ENCODE measurements around the gene EHD4.

EHD4 gene

GRCh38 chr15:41881086-41881485 is 91.3 kb downstream of the EHD4 start:
- DNase-seq (ENCODE audit: low spot score) = no peak

GRCh38 chr15:41880156-41880877 is 92.0 kb downstream of the EHD4 start:
- no peak for DNase-seq (ENCODE audit: low spot score)

- DNase-seq (ENCODE audit: low spot score) = no peak
Observed at GRCh38 chr15:41879321-41879845, 93.0 kb downstream of the EHD4 start.

- no peak for DNase-seq (ENCODE audit: low spot score)
Observed at GRCh38 chr15:41878355-41878699, 94.0 kb downstream of the EHD4 start.

GRCh38 chr15:41877631-41878354 is 94.6 kb downstream of the EHD4 start:
- no peak for DNase-seq (ENCODE audit: low spot score)

- no peak for DNase-seq (ENCODE audit: low spot score)
Observed at GRCh38 chr15:41876689-41877088, 95.7 kb downstream of the EHD4 start.

- no peak for DNase-seq (ENCODE audit: low spot score)
Observed at GRCh38 chr15:41876007-41876406, 96.3 kb downstream of the EHD4 start.

- DNase-seq (ENCODE audit: low spot score) = no peak
Observed at GRCh38 chr15:41874736-41875135, 97.6 kb downstream of the EHD4 start.

GRCh38 chr15:41873711-41874110 is 98.6 kb downstream of the EHD4 start:
- DNase-seq (ENCODE audit: low spot score) = no peak

- DNase-seq (ENCODE audit: low spot score) = no peak
Observed at GRCh38 chr15:41872166-41872747, 100.1 kb downstream of the EHD4 start.

GRCh38 chr15:41871175-41871905 is 101.0 kb downstream of the EHD4 start:
- DNase-seq (ENCODE audit: low spot score) = no peak

- DNase-seq (ENCODE audit: low spot score) = peak; percentile 72
Observed at GRCh38 chr15:41870689-41871081, 101.7 kb downstream of the EHD4 start.

- DNase-seq (ENCODE audit: low spot score) = no peak
Observed at GRCh38 chr15:41869770-41870688, 102.3 kb downstream of the EHD4 start.

GRCh38 chr15:41868321-41868720 is 104.0 kb downstream of the EHD4 start:
- DNase-seq (ENCODE audit: low spot score) = no peak

GRCh38 chr15:41866872-41867579 is 105.3 kb downstream of the EHD4 start:
- no peak for DNase-seq (ENCODE audit: low spot score)

- DNase-seq (ENCODE audit: low spot score) = no peak
Observed at GRCh38 chr15:41866263-41866703, 106.1 kb downstream of the EHD4 start.

GRCh38 chr15:41865490-41866055 is 106.8 kb downstream of the EHD4 start:
- DNase-seq (ENCODE audit: low spot score) = no peak

- no peak for DNase-seq (ENCODE audit: low spot score)
Observed at GRCh38 chr15:41862515-41863116, 109.7 kb downstream of the EHD4 start.

GRCh38 chr15:41861736-41862356 is 110.5 kb downstream of the EHD4 start:
- no peak for DNase-seq (ENCODE audit: low spot score)
